GM12891 (cell line): Measurements from ENCODE around the gene OR2A25.

Experiments used
- PAX5 ChIP-seq: IDR thresholded peaks from 2 replicates; pipeline ENCODE4 v1.6.1; 2011; ENCODE audit warnings: low read length, moderate library complexity, mild to moderate bottlenecking; ENCODE audit not compliant: insufficient read depth, severe bottlenecking
- POLR2A ChIP-seq: IDR thresholded peaks from 2 replicates; pipeline ENCODE4 v1.6.1; 2011; ENCODE audit warnings: low read depth, low read length, control low read depth
- POLR2AphosphoS5 ChIP-seq: IDR thresholded peaks from 2 replicates; pipeline ENCODE4 v1.6.1; 2011; ENCODE audit warnings: low read depth, low read length, control low read depth
- TAF1 ChIP-seq: IDR thresholded peaks from 2 replicates; pipeline ENCODE4 v1.6.1; 2011; ENCODE audit warnings: low read depth, low read length, control low read depth

DNA sequence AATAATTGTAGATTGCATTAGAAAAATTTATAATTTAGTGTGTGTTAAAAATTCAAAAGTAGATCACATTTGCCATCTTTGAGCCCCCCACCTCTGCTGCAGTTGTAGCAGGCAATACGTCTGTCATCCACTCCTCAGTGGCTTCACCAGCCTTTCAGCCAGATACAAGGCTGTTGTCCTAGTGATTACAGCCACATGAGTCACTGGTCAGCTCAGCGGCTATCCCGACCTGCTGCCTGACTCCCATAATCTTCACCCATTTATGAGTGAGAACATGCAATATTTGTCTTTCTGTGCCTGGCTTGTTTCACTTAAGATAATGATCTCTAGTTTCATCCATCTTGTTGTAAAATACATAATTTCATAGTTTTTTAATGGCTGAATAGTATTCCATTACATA, 11.7 kb upstream of the OR2A25 start:
- TF ChIP-seq POLR2A (no peak), TAF1 (no peak), POLR2AphosphoS5 (no peak), PAX5 (no peak)
